Measurements from ENCODE around the gene SF3A1. TPM values are rescaled to one million over a fixed set of nuclear protein-coding genes. Genes with fewer than 3 reads are reported as not detected.

SF3A1 gene
- total and polyA plus RNA-seq, 2 of the 8 experiments (the other 6 are each of a cell fraction or from before 2014, with no cell fraction given), result 27.8 to 285 TPM

DNA sequence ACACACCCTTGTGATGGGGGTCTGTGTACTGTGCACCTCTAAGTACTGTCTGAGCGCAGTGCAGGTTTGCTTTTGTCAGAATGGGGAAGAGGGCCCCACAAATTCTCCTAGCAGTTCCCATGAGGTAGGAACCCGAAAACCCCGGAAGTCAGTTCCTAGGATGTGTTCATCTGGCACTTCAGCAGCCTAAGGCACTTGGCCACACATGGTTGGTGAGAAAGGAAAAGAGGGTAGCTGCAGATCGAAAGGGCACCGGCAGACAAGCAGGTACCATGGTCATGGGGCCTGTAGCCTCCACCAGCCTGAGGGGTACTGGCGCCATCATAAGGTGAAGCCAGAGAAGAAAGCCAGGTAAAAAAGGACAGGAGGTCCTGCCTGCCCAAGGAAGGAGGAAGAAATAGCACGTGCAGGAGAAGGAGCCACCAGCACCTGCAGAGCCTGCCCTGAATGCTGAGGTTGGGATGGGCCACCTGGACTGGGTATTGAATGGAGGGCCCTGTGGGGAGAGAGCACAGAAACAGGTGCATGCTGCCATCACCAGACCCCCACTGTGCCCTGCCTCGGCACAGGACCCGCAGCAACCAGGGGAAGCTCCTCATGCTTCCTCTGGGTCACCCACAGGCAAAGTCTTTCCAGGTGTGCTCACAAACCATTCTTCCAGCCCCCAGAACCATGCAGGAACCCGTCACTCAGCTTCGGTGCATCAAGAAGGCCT, 59.3 kb downstream of the SF3A1 start:
- no peak overlapping the region for H3K23ac ChIP-seq (ENCODE audit: insufficient read length)
- H2BK120ac ChIP-seq (replicated peaks; ENCODE audit: low read depth, low read length), result no peak overlapping the region
- no peak for DNase-seq (ENCODE audit: low read depth in 1 of 2, low spot score in 2 of 2)
- H4K20me1 ChIP-seq (replicated peaks in 1 of 2; ENCODE audit: control insufficient read depth in 1 of 2, insufficient read depth in 2 of 2, low read length in 2 of 2), result no peaks in the 10 kb centered on the region
- H4K8ac ChIP-seq (ENCODE audit: extremely low read depth, insufficient read depth, low read length), result no peak overlapping the region
- ChIA-PET POLR2A (ENCODE audit: partially characterized antibody) (no interaction called here), CTCF (ENCODE audit: partially characterized antibody) (interaction anchor here (1.1 to 5.7 kb wide), 7 partner anchors 9 to 189 kb away, joined by 3 to 31 read pairs (median 4); partner anchors contain the start of genes CASTOR1 and TBC1D10A)
- H3K4me2 ChIP-seq (ENCODE audit: insufficient read depth in 1 of 2, low read depth in 2 of 2, low read length in 2 of 2), result no peak overlapping the region
- FAIRE-seq, result no peak
- H3K4ac ChIP-seq (replicated peaks; ENCODE audit: insufficient read length, low read depth, low read length), result no peak overlapping the region
- no peaks in the 10 kb centered on the region for H3K23me2 ChIP-seq (ENCODE audit: low read depth, low read length)
- no peaks in the 10 kb centered on the region for H3K27me3 ChIP-seq (replicated peaks in 1 of 4; ENCODE audit: control insufficient read depth in 3 of 4, extremely low read depth in 1 of 4, insufficient read depth in 3 of 4, low read length in 3 of 4)
- H4K91ac ChIP-seq (replicated peaks; ENCODE audit: insufficient read length, low read length), result no peak overlapping the region
- no peak overlapping the region for H2BK20ac ChIP-seq (ENCODE audit: low read length)
- no peaks in the 10 kb centered on the region for H3K9me3 ChIP-seq (ENCODE audit: insufficient read depth in 2 of 2, low read depth in 1 of 2, low read length in 1 of 2)
- no peak overlapping the region for H3K27ac ChIP-seq (ENCODE audit: low read depth, low read length)
- H2BK12ac ChIP-seq (ENCODE audit: low read depth, low read length), result no peak overlapping the region
- WGBS, 2 experiments (ENCODE audit: extremely low coverage in 1 of 2, insufficient coverage in 1 of 2, insufficient read length in 1 of 2, insufficient replicate concordance in 2 of 2, low coverage in 1 of 2, low lambda C conversion rate in 2 of 2, missing lambda C conversion rate in 1 of 2), result 87% methylated on average over 11 of the region's 11 CpGs; no CpG with 5 or more reads in 1 of the 2 experiments
- H2BK15ac ChIP-seq (ENCODE audit: low read length), result no peak overlapping the region
- H3K79me2 ChIP-seq (ENCODE audit: control insufficient read depth in 1 of 2, insufficient read depth in 2 of 2, low read length in 2 of 2), result no peaks in the 10 kb centered on the region
- no peak overlapping the region for H3K9ac ChIP-seq (replicated peaks in 1 of 4; ENCODE audit: extremely low read depth in 1 of 4, low read depth in 3 of 4, low read length in 3 of 4)
- no peak overlapping the region for H2BK5ac ChIP-seq (ENCODE audit: low read depth, low read length)
- no peaks in the 10 kb centered on the region for H3K36me3 ChIP-seq (ENCODE audit: control insufficient read depth in 2 of 4, insufficient read depth in 4 of 4, low read length in 3 of 4)
- TF ChIP-seq HDAC6 (IDR thresholded peaks at IDR 0.05; ENCODE audit: low read depth, low read length), result no peak
- TF ChIP-seq, protein P1, sequence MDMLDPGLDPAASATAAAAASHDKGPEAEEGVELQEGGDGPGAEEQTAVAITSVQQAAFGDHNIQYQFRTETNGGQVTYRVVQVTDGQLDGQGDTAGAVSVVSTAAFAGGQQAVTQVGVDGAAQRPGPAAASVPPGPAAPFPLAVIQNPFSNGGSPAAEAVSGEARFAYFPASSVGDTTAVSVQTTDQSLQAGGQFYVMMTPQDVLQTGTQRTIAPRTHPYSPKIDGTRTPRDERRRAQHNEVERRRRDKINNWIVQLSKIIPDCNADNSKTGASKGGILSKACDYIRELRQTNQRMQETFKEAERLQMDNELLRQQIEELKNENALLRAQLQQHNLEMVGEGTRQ (IDR thresholded peaks at IDR 0.05; ENCODE audit: low read length), result no peak
- TF ChIP-seq GABPA (IDR thresholded peaks at IDR 0.05; ENCODE audit: borderline replicate concordance, insufficient read depth, low read length), result no peak
- no peak for TF ChIP-seq POU5F1 (IDR thresholded peaks at IDR 0.05; ENCODE audit: low read depth, low read length)
- no peak for TF ChIP-seq BACH1 (IDR thresholded peaks at IDR 0.05; ENCODE audit: low read length)
- TF ChIP-seq TAF1 (IDR thresholded peaks at IDR 0.05; ENCODE audit: low read depth, low read length), result no peak
- TF ChIP-seq RFX5 (IDR thresholded peaks at IDR 0.05; ENCODE audit: borderline replicate concordance, low read depth, low read length), result no peak
- no peak for TF ChIP-seq RBBP5 (IDR thresholded peaks at IDR 0.05; ENCODE audit: borderline replicate concordance, low read depth, low read length)
- H3K4me3 ChIP-seq (ENCODE audit: extremely low read depth in 1 of 4, insufficient read depth in 2 of 4, low read depth in 3 of 4, low read length in 4 of 4), result no peak overlapping the region
- H2AK5ac ChIP-seq (ENCODE audit: low read depth, low read length), result no peak overlapping the region
- H3K14ac ChIP-seq (ENCODE audit: insufficient read length), result no peak overlapping the region
- H3K79me1 ChIP-seq (ENCODE audit: low read depth, low read length), result no peaks in the 10 kb centered on the region
- H3K56ac ChIP-seq (replicated peaks; ENCODE audit: insufficient read length, low read depth, low read length), result no peak overlapping the region
- no peak overlapping the region for H3K18ac ChIP-seq (ENCODE audit: extremely low read depth, low read length)
- H4K5ac ChIP-seq (ENCODE audit: insufficient read length, low read depth, low read length), result no peak overlapping the region
- H3K4me1 ChIP-seq (replicated peaks in 1 of 4; ENCODE audit: control insufficient read depth in 3 of 4, insufficient read depth in 4 of 4, low read length in 3 of 4), result no peaks in the 10 kb centered on the region; a peak in 1 of 7 replicates
- no peak overlapping the region for H2AFZ ChIP-seq (ENCODE audit: low read length)
